Kidney epithelial cell (primary cell): ENCODE data around the gene GIMAP8. TPM values are rescaled to one million over a fixed set of nuclear protein-coding genes. Genes with fewer than 3 reads are reported as not detected.

Source experiments
- DNase-seq: peaks from one replicate; pipeline ENCODE4 v3.0.0-alpha.2; 2010; ENCODE audit warnings: low read depth
- H3K27me3 ChIP-seq: 2 replicates; pipeline ENCODE4 v1.6.0; 2011; ENCODE audit warnings: low read length; ENCODE audit not compliant: control insufficient read depth, insufficient read depth
- H3K36me3 ChIP-seq: 2 replicates; pipeline ENCODE4 v1.5.1; 2011; ENCODE audit warnings: low read length; ENCODE audit not compliant: control insufficient read depth, insufficient read depth
- H3K4me3 ChIP-seq: 2 replicates; pipeline ENCODE4 v1.5.1; 2011; ENCODE audit warnings: low read depth, mild to moderate bottlenecking, control low read depth, low read length
- CTCF ChIP-seq: IDR thresholded peaks from 2 replicates; pipeline ENCODE4 v1.5.1; 2011; ENCODE audit warnings: mild to moderate bottlenecking, moderate library complexity, low read length, control low read depth, inconsistent platforms; ENCODE audit not compliant: insufficient read depth, poor library complexity, severe bottlenecking
- total RNA-seq: library from RNA; depleted of rRNA; stranded (reverse); fragments of >200 nt; gene quantifications from 2 replicates; pipeline ENCODE4 v1.2.3, GENCODE V29; 2015

The GIMAP8 gene
- total RNA-seq, 1 donor from 2014 or later, result not detected

GRCh38 chr7:150439967-150440366 lies 10.5 kb upstream of the GIMAP8 start:
- no peak for TF ChIP-seq CTCF
- Histone ChIP-seq H3K4me3 (no peak overlapping the region), H3K36me3 (no peaks in the 10 kb centered on the region), H3K27me3 (no peaks in the 10 kb centered on the region)
- DNase-seq, result no peak

GRCh38 chr7:150441524-150441923 lies 8.9 kb upstream of the GIMAP8 start:
- no peaks in the 10 kb centered on the region for H3K36me3 ChIP-seq
- H3K4me3 ChIP-seq, result no peak overlapping the region
- no peak for TF ChIP-seq CTCF
- H3K27me3 ChIP-seq, result no peaks in the 10 kb centered on the region
- no peak for DNase-seq

GRCh38 chr7:150442811-150443210 lies 7.6 kb upstream of the GIMAP8 start:
- Histone ChIP-seq H3K4me3 (no peak overlapping the region), H3K27me3 (no peaks in the 10 kb centered on the region), H3K36me3 (no peaks in the 10 kb centered on the region)
- TF ChIP-seq CTCF, result no peak
- DNase-seq, result no peak

- DNase-seq, result no peak
- TF ChIP-seq CTCF, result no peak
- Histone ChIP-seq H3K27me3 (no peaks in the 10 kb centered on the region), H3K36me3 (no peaks in the 10 kb centered on the region), H3K4me3 (no peak overlapping the region)
These were observed 6.5 kb upstream of the GIMAP8 start for GRCh38 chr7:150443793-150444540.

GRCh38 chr7:150444674-150445365 lies 5.6 kb upstream of the GIMAP8 start:
- H3K36me3 ChIP-seq, result no peaks in the 10 kb centered on the region
- no peak for DNase-seq
- no peak overlapping the region for H3K4me3 ChIP-seq
- no peak for TF ChIP-seq CTCF
- H3K27me3 ChIP-seq, result peaks cover 2% of the 10 kb centered on the region
